Measurements from ENCODE around the gene KRTAP21-1. TPM values are rescaled to one million over a fixed set of nuclear protein-coding genes. Genes with fewer than 3 reads are reported as not detected.
"Not testable (repeated sequence)": the region's sequence is repeated elsewhere in the genome, so short reads cannot be mapped to it uniquely, and the experiment has no call there.

KRTAP21-1 gene
- not detected for polyA plus RNA-seq (2013, experiment 1 of 2; ENCODE audit: insufficient read length)
- not detected for polyA plus RNA-seq (2013, experiment 2 of 2; ENCODE audit: insufficient read length)

- not testable (repeated sequence) for DNase-seq
These were observed at the start of gene KRTAP21-1 for GRCh38 chr21:30755328-30755727. Gene KRTAP21-1 (minus strand): TSS chr21:30755428. CDS start chr21:30755378, 50 bp downstream.

- no peak for DNase-seq
These were observed 45.4 kb upstream of the KRTAP21-1 start for GRCh38 chr21:30800605-30801004.

GRCh38 chr21:30793581-30794314, 38.5 kb upstream of the KRTAP21-1 start:
- no peak for DNase-seq

GRCh38 chr21:30779249-30779648, 24.0 kb upstream of the KRTAP21-1 start:
- DNase-seq, result no peak

GRCh38 chr21:30769724-30770431, 14.7 kb upstream of the KRTAP21-1 start:
- no peak for DNase-seq

- no peak for DNase-seq
These were observed 5.5 kb upstream of the KRTAP21-1 start for GRCh38 chr21:30760776-30761175.

- no peak for DNase-seq
These were observed 3.1 kb upstream of the KRTAP21-1 start for GRCh38 chr21:30758306-30758705.

- no peak for DNase-seq
These were observed 8.1 kb downstream of the KRTAP21-1 start, which contains the start of gene KRTAP21-2 for GRCh38 chr21:30747159-30747558. Gene KRTAP21-2 (minus strand): TSS chr21:30747259. CDS start chr21:30747202, 57 bp downstream.

- no peak for DNase-seq
These were observed 14.8 kb downstream of the KRTAP21-1 start for GRCh38 chr21:30740462-30740861.

- DNase-seq, result no peak
These were observed 22.2 kb downstream of the KRTAP21-1 start for GRCh38 chr21:30733026-30733425.

- no peak for DNase-seq
These were observed 28.5 kb downstream of the KRTAP21-1 start for GRCh38 chr21:30726726-30727125.

- no peak for DNase-seq
These were observed 35.8 kb downstream of the KRTAP21-1 start for GRCh38 chr21:30719401-30719800.

- DNase-seq, result peak; percentile 77
These were observed 36.9 kb downstream of the KRTAP21-1 start, which contains the start of gene KRTAP21-3 for GRCh38 chr21:30718239-30718909. Gene KRTAP21-3 (minus strand): TSS chr21:30718777. CDS start chr21:30718759, 18 bp downstream.

GRCh38 chr21:30717105-30717504, 38.1 kb downstream of the KRTAP21-1 start:
- peak; percentile 72 for DNase-seq

GRCh38 chr21:30714946-30715345, 40.3 kb downstream of the KRTAP21-1 start:
- DNase-seq, result peak; percentile 33

- DNase-seq, result peak; percentile 27
These were observed 40.8 kb downstream of the KRTAP21-1 start for GRCh38 chr21:30714456-30714855.

- DNase-seq, result peak; percentile 61
These were observed 41.5 kb downstream of the KRTAP21-1 start for GRCh38 chr21:30713766-30714165.

- no peak for DNase-seq
These were observed 44.7 kb downstream of the KRTAP21-1 start for GRCh38 chr21:30710499-30710898.

- no peak for DNase-seq
These were observed 47.8 kb downstream of the KRTAP21-1 start for GRCh38 chr21:30707409-30707808.

Measured in fibroblast of skin of scalp (primary cell).